ENCODE measurements around the gene FGGY.
"Not testable (repeated sequence)": the region's sequence is repeated elsewhere in the genome, so short reads cannot be mapped to it uniquely, and the experiment has no call there.

The FGGY gene

GRCh38 chr1:59298026-59298583 is 1.2 kb downstream of the FGGY start:
- Histone ChIP-seq H3K4me1 (ENCODE audit: insufficient read depth, low read length) (peaks cover 32% of the 10 kb centered on the region), H2AFZ (ENCODE audit: low read depth, low read length) (peak overlapping the region; percentile 23; the same call in 1 of the 2 replicates), H3K79me2 (ENCODE audit: insufficient read depth, low read length) (peaks cover 16% of the 10 kb centered on the region), H3K4me3 (ENCODE audit: low read depth in 1 of 2, low read length in 2 of 2) (peak overlapping the region in 1 of 2 experiments; percentile 70; a peak in 2 of 4 replicates), H3K36me3 (ENCODE audit: insufficient read depth, low read length) (peaks cover 7% of the 10 kb centered on the region), H3K9me3 (ENCODE audit: insufficient read depth, low read length, severe bottlenecking) (no peaks in the 10 kb centered on the region), H3K4me2 (ENCODE audit: insufficient read depth, low read length) (peak overlapping the region; percentile 77), H3K9ac (ENCODE audit: low read depth, low read length) (peak overlapping the region; percentile 82), H4K20me1 (ENCODE audit: insufficient read depth, low read length) (no peaks in the 10 kb centered on the region), H3K27ac (ENCODE audit: low read length) (peak overlapping the region; percentile 98), H3K27me3 (ENCODE audit: insufficient read depth, low read length, poor library complexity) (no peaks in the 10 kb centered on the region)
- DNase-seq (no peak), ATAC-seq (ENCODE audit: insufficient read depth, low read depth) (no peak)
- TF ChIP-seq CTCF (IDR thresholded peaks at IDR 0.05; ENCODE audit: borderline replicate concordance, extremely low read depth, low read length, poor library complexity, severe bottlenecking) (no peak), EZH2 (IDR thresholded peaks at IDR 0.05; ENCODE audit: borderline replicate concordance, low read depth, low read length, severe bottlenecking) (no peak)

- peak overlapping the region; percentile 82; the same call in 1 of the 2 replicates for H3K9ac ChIP-seq (ENCODE audit: low read depth, low read length)
- ATAC-seq (ENCODE audit: insufficient read depth, low read depth) (no peak), DNase-seq (no peak)
- H3K4me1 ChIP-seq (ENCODE audit: insufficient read depth, low read length): peaks cover 27% of the 10 kb centered on the region
- peaks cover 7% of the 10 kb centered on the region for H3K36me3 ChIP-seq (ENCODE audit: insufficient read depth, low read length)
- H3K4me2 ChIP-seq (ENCODE audit: insufficient read depth, low read length): peak overlapping the region; percentile 77; the same call in 1 of the 2 replicates
- peaks cover 16% of the 10 kb centered on the region for H3K79me2 ChIP-seq (ENCODE audit: insufficient read depth, low read length)
- H4K20me1 ChIP-seq (ENCODE audit: insufficient read depth, low read length): no peaks in the 10 kb centered on the region
- no peaks in the 10 kb centered on the region for H3K27me3 ChIP-seq (ENCODE audit: insufficient read depth, low read length, poor library complexity)
- H3K4me3 ChIP-seq (ENCODE audit: low read depth in 1 of 2, low read length in 2 of 2): no peak overlapping the region
- TF ChIP-seq EZH2 (IDR thresholded peaks at IDR 0.05; ENCODE audit: borderline replicate concordance, low read depth, low read length, severe bottlenecking) (no peak), CTCF (IDR thresholded peaks at IDR 0.05; ENCODE audit: borderline replicate concordance, extremely low read depth, low read length, poor library complexity, severe bottlenecking) (no peak)
- H3K27ac ChIP-seq (ENCODE audit: low read length): no peak overlapping the region; the same call in 1 of the 2 replicates
- no peak overlapping the region for H2AFZ ChIP-seq (ENCODE audit: low read depth, low read length)
- no peaks in the 10 kb centered on the region for H3K9me3 ChIP-seq (ENCODE audit: insufficient read depth, low read length, severe bottlenecking)
Observed at GRCh38 chr1:59298710-59299346, 1.9 kb downstream of the FGGY start.

- not testable (repeated sequence) for H3K9me3 ChIP-seq (ENCODE audit: insufficient read depth, low read length, severe bottlenecking); ATAC-seq (ENCODE audit: insufficient read depth, low read depth); DNase-seq; H3K36me3 ChIP-seq (ENCODE audit: insufficient read depth, low read length); H3K27me3 ChIP-seq (ENCODE audit: insufficient read depth, low read length, poor library complexity); H3K27ac ChIP-seq (ENCODE audit: low read length); H3K4me2 ChIP-seq (ENCODE audit: insufficient read depth, low read length); H3K9ac ChIP-seq (ENCODE audit: low read depth, low read length); H3K4me3 ChIP-seq (ENCODE audit: low read depth in 1 of 2, low read length in 2 of 2); H2AFZ ChIP-seq (ENCODE audit: low read depth, low read length); H4K20me1 ChIP-seq (ENCODE audit: insufficient read depth, low read length)
- Histone ChIP-seq H3K79me2 (ENCODE audit: insufficient read depth, low read length) (peaks cover 16% of the 10 kb centered on the region), H3K4me1 (ENCODE audit: insufficient read depth, low read length) (peaks cover 27% of the 10 kb centered on the region)
Observed at GRCh38 chr1:59299670-59300069, 2.8 kb downstream of the FGGY start.

DNA sequence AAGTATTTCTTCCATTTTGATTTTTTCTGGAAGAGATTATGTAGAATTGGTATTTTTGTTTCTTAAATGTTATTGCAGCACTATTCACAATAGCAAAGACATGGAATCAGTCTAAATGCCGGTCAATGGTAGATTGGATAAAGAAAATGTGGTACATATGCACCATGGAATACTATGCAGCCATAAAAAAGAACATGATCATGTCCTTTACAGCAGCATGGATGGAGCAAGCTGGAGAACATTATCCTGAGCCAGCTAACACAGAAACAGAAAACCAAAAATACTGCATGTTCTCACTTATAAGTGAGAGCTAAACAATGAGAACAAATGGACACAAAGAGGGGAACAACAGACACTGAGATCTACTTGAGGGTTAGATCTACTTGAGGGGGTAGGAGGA is 5.4 kb downstream of the FGGY start:
- Histone ChIP-seq H3K79me2 (ENCODE audit: insufficient read depth, low read length) (peaks cover 17% of the 10 kb centered on the region), H3K4me2 (ENCODE audit: insufficient read depth, low read length) (no peak overlapping the region), H3K4me3 (ENCODE audit: low read depth in 1 of 2, low read length in 2 of 2) (no peak overlapping the region), H3K9ac (ENCODE audit: low read depth, low read length) (no peak overlapping the region), H2AFZ (ENCODE audit: low read depth, low read length) (no peak overlapping the region), H3K27ac (ENCODE audit: low read length) (no peak overlapping the region), H3K36me3 (ENCODE audit: insufficient read depth, low read length) (peaks cover 7% of the 10 kb centered on the region), H4K20me1 (ENCODE audit: insufficient read depth, low read length) (no peaks in the 10 kb centered on the region), H3K9me3 (ENCODE audit: insufficient read depth, low read length, severe bottlenecking) (peaks cover 17% of the 10 kb centered on the region), H3K27me3 (ENCODE audit: insufficient read depth, low read length, poor library complexity) (no peaks in the 10 kb centered on the region), H3K4me1 (ENCODE audit: insufficient read depth, low read length) (peaks cover 26% of the 10 kb centered on the region)
- ATAC-seq (ENCODE audit: insufficient read depth, low read depth) (no peak), DNase-seq (no peak)
- TF ChIP-seq CTCF (IDR thresholded peaks at IDR 0.05; ENCODE audit: borderline replicate concordance, extremely low read depth, low read length, poor library complexity, severe bottlenecking) (no peak), EZH2 (IDR thresholded peaks at IDR 0.05; ENCODE audit: borderline replicate concordance, low read depth, low read length, severe bottlenecking) (no peak)

All from DND-41 (cell line).